ENCODE measurements around the gene PPM1E.
"Not testable (repeated sequence)": the region's sequence is repeated elsewhere in the genome, so short reads cannot be mapped to it uniquely, and the experiment has no call there.

Gene PPM1E

GRCh38 chr17:58957725-58958073, 202.0 kb downstream of the PPM1E start:
- DNase-seq, result not testable (repeated sequence)

- no peak for DNase-seq
Measured at GRCh38 chr17:58960068-58960467, 204.4 kb downstream of the PPM1E start.

- DNase-seq, result no peak
Measured at GRCh38 chr17:58965221-58965620, 209.6 kb downstream of the PPM1E start.

GRCh38 chr17:58966208-58966607, 210.6 kb downstream of the PPM1E start:
- no peak for DNase-seq

- DNase-seq, result peak; percentile 33
Measured at GRCh38 chr17:58968426-58969061, 212.9 kb downstream of the PPM1E start.

GRCh38 chr17:58969156-58969555, 213.5 kb downstream of the PPM1E start:
- DNase-seq, result peak; percentile 96

- no peak for DNase-seq
Measured at GRCh38 chr17:58969612-58970011, 214.0 kb downstream of the PPM1E start.

- DNase-seq, result no peak
Measured at GRCh38 chr17:58970609-58971450, 215.2 kb downstream of the PPM1E start.

- DNase-seq, result no peak
Measured at GRCh38 chr17:58974354-58974753, 218.7 kb downstream of the PPM1E start.

GRCh38 chr17:58976541-58976940, 220.9 kb downstream of the PPM1E start:
- no peak for DNase-seq

GRCh38 chr17:58980706-58981481, 225.2 kb downstream of the PPM1E start:
- no peak for DNase-seq

GRCh38 chr17:58982626-58983025, 227.0 kb downstream of the PPM1E start:
- DNase-seq, result no peak

GRCh38 chr17:58985367-58985766, 229.7 kb downstream of the PPM1E start:
- DNase-seq, result no peak

GRCh38 chr17:58985971-58986370, 230.3 kb downstream of the PPM1E start:
- no peak for DNase-seq

- no peak for DNase-seq
Measured at GRCh38 chr17:58989629-58990028, 234.0 kb downstream of the PPM1E start.

- no peak for DNase-seq
Measured at GRCh38 chr17:58991718-58992331, 236.2 kb downstream of the PPM1E start.

- DNase-seq, result no peak
Measured at GRCh38 chr17:58993311-58993710, 237.7 kb downstream of the PPM1E start.

GRCh38 chr17:58995247-58995940, 239.7 kb downstream of the PPM1E start:
- no peak for DNase-seq

- no peak for DNase-seq
Measured at GRCh38 chr17:58996968-58997367, 241.3 kb downstream of the PPM1E start.

GRCh38 chr17:58997756-58998553, 242.3 kb downstream of the PPM1E start:
- DNase-seq, result no peak

GRCh38 chr17:58998871-58999270, 243.2 kb downstream of the PPM1E start:
- no peak for DNase-seq

- DNase-seq, result no peak
Measured at GRCh38 chr17:58999500-58999899, 243.8 kb downstream of the PPM1E start.

All from DMS153 (cell line).